ENCODE results near the gene IFNLR1. TPM values are rescaled to one million over a fixed set of nuclear protein-coding genes. Genes with fewer than 3 reads are reported as not detected.

Gene IFNLR1
- total RNA-seq, 1 experiment from 2014 or later = 9.6 TPM

GRCh38 chr1:24157918-24158481 lies 29.1 kb downstream of the IFNLR1 start:
- H2BK15ac ChIP-seq (ENCODE audit: low read depth, low read length) = no peak overlapping the region
- no peak overlapping the region for H4K91ac ChIP-seq (ENCODE audit: insufficient read length, low read depth, low read length)
- no peaks in the 10 kb centered on the region for H3K9me3 ChIP-seq (ENCODE audit: control insufficient read depth, low read depth, low read length)
- no peak overlapping the region for H3K4me2 ChIP-seq (ENCODE audit: insufficient read depth, insufficient read length, low read length)
- no peak overlapping the region for H3K18ac ChIP-seq (ENCODE audit: insufficient read length, low read depth, low read length)
- Mint-ChIP-seq H3K4me1 (peaks cover 20% of the 10 kb centered on the region in 2 experiments), H3K27me3 (ENCODE audit: low read depth) (no peaks in the 10 kb centered on the region; the same call in 1 of the 2 replicates), H3K9me3 (no peaks in the 10 kb centered on the region), H3K4me3 (no peak overlapping the region), H3K27ac (peak overlapping the region; percentile 40 to 79 (median 68); a peak in 3 of 7 replicates), H3K36me3 (ENCODE audit: insufficient read depth in 1 of 3, low read depth in 3 of 3) (peaks cover 7 to 46% (median 38%) of the 10 kb centered on the region in 3 experiments)
- peak; percentile 54 for TF ChIP-seq CTCF (conservative IDR thresholded peaks at IDR 0.05)
- no peak overlapping the region for H3K4ac ChIP-seq (ENCODE audit: low read depth, low read length)
- H4K8ac ChIP-seq (replicated peaks; ENCODE audit: insufficient read length, low read depth, low read length) = no peak overlapping the region
- no peak overlapping the region for H4K5ac ChIP-seq (ENCODE audit: insufficient read length, low read depth, low read length)
- no peak overlapping the region for H2AFZ ChIP-seq (ENCODE audit: low read length)
- H3K79me2 ChIP-seq (ENCODE audit: insufficient read depth, low read length) = no peaks in the 10 kb centered on the region
- no peak overlapping the region for H3K23ac ChIP-seq (ENCODE audit: insufficient read length, low read depth, low read length)
- H3K79me1 ChIP-seq (ENCODE audit: insufficient read depth, low read depth, low read length, poor library complexity, severe bottlenecking) = no peaks in the 10 kb centered on the region
- no peaks in the 10 kb centered on the region; the same call in 1 of the 2 replicates for H3K4me1 ChIP-seq (ENCODE audit: insufficient read depth, low read length)
- no peak overlapping the region for H2BK12ac ChIP-seq (ENCODE audit: insufficient read length, low read depth, low read length)
- no peaks in the 10 kb centered on the region for H4K20me1 ChIP-seq (ENCODE audit: control insufficient read depth, insufficient read depth, insufficient read length)
- no CpG with 5 or more reads among the region's 6 CpGs for WGBS (ENCODE audit: extremely low coverage, insufficient read length, low lambda C conversion rate)
- H3K27ac ChIP-seq (ENCODE audit: insufficient read length, low read depth, low read length) = no peak overlapping the region
- no peak overlapping the region for H2AK5ac ChIP-seq (ENCODE audit: insufficient read length, low read length)
- no peak overlapping the region for H2BK120ac ChIP-seq (ENCODE audit: low read depth, low read length, poor library complexity, severe bottlenecking)
- H2BK20ac ChIP-seq (ENCODE audit: low read depth, low read length, poor library complexity, severe bottlenecking) = no peak overlapping the region
- no peak overlapping the region for H3K9ac ChIP-seq (ENCODE audit: extremely low read depth, insufficient read length, low read length)
- no peaks in the 10 kb centered on the region for H3K23me2 ChIP-seq (ENCODE audit: insufficient read length, low read depth, low read length, poor library complexity, severe bottlenecking)
- H3K27me3 ChIP-seq (ENCODE audit: insufficient read depth, low read length) = no peaks in the 10 kb centered on the region
- no peak overlapping the region for H3K14ac ChIP-seq (ENCODE audit: insufficient read depth, low read length)
- H3T11ph ChIP-seq (ENCODE audit: low read length) = no peak overlapping the region
- DNase-seq = no peak
- no peak overlapping the region for H2BK5ac ChIP-seq (ENCODE audit: insufficient read length, low read length)
- H3K56ac ChIP-seq (ENCODE audit: insufficient read length, low read depth, low read length) = no peak overlapping the region

Data from H9 (cell line).